ENCODE measurements around the gene WDR44.
"Not testable (repeated sequence)": the region's sequence is repeated elsewhere in the genome, so short reads cannot be mapped to it uniquely, and the experiment has no call there.

Gene WDR44

DNA sequence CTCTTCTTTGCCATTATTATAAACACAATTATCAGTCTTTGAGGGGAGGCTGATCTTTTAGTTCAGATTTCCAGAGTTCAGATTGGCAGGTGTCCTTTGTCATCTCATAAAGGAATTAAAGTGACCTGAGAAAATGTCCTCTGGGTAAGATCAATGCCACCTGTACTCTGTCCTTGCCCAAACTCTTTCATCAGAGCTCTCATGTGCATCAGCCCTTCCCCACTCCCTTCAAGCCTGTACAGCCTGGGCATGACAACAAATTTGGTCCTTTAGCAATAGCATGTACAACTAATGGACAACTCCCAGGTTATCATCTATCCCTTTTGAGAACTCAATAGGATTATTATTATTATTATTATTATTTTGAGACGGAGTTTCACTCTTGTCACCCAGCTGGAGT lies 140.8 kb downstream of the WDR44 start:
- not testable (repeated sequence) for DNase-seq

DNA sequence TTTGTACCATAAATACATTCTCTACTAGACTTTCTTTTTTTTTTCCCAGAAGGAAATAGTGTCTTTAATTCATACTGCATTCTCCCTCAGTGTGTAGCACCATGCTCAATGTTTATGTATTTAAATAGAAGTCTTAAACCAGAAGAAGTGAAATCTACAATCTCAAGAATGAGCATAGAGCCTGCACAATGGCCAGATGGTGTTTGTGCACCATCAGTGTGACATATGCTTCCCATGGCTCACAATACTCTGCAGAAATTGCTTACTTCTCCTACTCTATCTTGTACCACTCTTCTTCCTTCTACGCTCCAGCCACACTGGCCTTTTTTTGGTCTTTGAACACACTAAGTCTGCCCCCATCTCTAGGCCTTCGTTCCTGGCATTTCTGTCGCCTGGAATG lies 147.1 kb downstream of the WDR44 start:
- no peak for DNase-seq

DNA sequence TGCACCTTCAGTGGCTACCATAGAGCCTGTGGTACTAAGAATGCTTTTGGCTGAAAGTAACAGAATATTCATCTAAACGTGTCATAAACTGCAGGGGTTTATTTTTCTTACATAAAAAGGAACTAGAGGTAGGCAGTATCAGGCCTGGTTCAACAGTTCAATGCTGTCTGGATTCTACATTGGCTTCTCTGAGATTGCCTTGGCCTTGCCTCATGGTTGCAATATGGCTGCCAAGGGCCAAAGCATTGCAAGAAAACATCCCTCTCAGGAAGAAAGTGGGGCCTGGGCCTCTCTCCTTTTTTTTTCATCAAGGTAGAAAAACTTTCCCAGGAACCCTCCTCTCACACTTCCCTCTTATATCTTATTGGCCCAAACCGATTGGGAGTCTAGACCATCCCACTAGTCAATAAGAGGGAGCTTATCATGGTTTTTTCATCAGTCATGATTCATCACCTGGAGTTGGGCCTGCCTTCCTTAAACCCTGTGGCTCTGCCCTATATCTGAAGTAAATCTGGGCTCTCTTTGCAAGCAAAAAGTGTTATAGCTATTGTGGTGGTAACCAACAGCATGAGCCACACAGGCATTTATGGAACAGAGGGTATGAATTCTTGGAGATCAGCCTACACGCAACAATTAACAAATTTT lies 147.9 kb downstream of the WDR44 start:
- DNase-seq = no peak

DNA sequence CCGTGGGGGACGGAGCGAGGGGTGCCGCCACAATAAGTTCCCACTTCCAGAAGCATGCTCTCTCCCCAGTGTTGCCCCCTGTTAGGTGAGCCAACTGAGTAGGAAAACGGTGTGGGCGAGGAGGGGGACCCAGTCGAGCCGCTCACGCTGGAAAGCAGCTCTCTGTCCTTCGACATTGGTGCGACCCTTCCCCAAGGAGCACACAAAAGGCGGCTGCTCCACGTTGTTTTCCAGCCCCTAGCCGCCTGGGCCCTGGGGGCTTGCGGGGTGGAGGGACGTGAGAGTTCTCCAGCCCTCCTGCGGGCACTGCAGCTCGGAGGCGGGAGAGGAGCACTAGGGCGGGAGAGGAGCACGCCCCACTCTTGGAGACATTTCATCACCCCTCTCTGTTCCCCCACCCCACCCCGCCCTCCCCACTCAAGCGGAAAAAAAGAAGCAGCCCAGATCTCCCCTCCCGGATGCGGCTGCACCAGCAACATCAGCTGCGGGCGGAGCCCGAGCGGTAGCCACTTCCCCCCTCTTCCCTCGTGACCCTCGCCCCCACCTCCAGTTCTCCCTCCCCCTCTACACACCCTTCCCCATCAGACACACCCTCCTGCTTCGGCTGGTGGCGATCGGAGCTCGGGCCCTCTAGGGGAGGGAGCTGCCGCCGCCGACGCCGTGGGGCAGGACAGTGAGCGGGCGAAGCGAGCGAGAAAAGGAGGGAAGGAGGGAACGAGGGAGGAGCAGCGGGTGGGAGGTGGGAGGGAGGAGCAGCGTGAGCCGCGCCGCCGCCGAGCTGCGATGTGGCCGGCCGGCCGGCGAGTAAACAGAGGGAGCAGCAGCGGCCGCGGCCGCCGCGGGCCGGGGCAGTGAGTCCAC lies 149.4 kb downstream of the WDR44 start, which contains the start of gene DOCK11:
Gene DOCK11 (plus strand): TSS at position 755 of the 861 bp plus-strand sequence. CDS start 157 bp downstream, outside the sequence.
- DNase-seq = peak; percentile 77

DNA sequence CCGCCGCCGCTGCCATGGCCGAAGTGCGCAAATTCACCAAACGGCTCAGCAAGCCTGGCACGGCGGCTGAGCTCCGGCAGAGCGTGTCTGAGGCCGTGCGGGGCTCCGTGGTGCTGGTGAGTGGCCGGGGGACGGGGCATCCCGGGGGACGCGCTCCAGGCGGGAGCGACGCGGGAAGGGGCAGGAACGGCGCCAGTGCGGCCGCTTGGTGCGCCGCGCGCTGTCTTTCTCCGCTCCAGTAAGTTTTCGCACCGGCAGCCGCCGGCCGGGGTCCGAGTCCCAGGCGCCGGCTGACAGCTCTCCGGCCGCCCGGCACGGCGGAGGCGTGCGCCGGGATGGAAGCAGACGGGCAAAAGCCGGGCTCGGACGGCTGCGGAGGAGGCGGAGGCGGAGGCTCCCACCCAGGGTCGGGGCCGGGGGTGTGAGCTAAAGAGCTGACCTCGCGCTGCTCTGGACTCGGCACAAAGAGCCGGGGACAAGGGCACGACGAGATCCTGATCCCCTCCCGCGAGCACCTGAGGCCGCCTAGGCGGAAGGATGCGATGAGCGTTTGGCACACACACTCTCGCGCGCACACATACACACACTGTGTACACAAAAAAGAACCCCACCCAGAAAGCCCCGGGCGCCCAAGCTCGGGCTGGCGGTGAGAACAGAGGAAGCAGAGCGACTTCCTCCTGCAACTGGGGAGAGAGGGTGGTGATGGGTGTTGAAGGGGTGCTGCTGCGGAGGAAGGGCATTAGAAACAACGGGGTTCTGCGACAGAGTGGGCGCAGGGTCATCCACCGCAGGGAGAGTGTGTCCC lies 150.3 kb downstream of the WDR44 start:
- DNase-seq = peak; percentile 70

DNA sequence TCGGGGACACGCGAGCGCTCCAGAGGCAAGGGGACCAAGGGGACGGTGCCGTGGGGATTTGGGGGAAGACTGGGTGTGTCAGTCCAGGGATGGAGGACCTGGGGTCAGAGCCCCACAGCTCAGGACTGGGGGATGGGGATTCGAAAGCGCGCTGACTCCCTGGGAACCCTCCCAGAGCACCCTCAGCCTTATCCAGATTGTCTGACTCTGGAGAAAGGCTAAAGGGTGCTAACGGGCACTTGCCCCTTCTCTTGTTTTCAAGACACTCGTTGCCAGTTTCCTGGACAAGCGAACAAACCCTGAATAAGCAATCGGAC lies 150.8 kb downstream of the WDR44 start:
- no peak for DNase-seq

DNA sequence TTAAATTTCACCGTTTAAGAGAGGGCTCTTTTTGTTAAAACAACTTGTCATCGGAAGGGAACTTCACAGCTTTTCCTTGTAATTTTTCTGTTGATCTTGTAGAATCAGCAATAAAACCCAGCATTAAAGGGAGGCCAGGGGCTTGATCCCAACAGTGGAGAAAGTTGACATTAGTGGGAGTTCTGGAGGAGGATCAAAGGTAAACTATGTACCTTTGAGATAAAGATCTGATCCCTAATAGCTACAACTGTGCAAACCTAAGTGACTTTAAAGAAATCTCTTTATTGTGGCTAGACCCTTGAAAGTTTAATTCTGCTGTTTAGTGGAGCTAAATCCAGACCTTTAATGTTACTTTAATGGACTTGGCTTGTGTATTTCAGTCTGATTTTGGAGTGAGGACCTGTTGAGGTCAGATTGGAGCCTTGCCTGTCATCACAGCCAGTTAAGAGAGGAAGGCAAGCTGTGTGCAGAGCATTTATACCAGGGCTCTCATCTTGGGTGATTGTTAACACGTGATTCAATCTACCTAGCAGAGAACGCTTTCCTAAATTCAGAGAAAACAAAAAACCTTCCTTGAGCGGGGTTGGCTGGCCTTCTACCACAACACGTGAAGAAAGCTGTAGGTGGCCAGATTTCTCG lies 151.4 kb downstream of the WDR44 start:
- no peak for DNase-seq

DNA sequence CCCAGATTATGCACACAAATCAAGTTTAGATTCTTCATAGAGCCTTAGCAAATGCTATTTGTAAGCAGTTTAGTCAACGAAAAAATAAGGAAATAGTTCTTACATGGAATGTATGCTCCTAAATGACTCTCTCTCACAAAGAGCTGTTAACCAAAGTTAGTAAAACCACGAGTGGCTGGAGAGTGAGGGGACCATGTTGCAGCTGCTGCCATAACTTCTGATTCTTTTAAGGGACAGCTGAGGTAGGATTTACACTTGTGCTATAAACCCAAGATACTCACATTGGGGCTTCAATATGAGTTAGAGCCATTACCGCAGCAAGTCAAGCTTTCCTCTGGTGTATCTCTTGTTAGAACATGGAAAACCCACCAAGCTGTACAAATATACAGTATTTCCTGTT lies 152.4 kb downstream of the WDR44 start:
- DNase-seq = no peak

DNA sequence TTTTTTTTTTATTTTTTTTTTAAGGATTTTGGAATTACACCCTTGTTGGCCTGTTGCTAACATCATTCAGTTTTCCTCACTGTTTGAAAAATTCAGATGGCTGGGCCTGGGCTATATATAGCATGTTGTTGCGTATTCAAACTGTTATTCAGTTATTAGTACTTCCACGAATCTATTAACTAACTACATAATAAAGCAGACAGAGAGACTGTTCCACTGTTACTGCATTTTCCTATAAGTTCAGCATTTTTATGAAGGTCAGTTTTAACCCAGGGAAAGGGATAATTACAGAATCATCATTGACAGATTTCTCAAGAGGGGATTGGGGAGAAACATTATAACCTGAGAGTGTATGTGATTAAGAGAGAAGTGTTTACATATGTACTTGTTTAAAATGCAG lies 152.8 kb downstream of the WDR44 start:
- DNase-seq = no peak

DNA sequence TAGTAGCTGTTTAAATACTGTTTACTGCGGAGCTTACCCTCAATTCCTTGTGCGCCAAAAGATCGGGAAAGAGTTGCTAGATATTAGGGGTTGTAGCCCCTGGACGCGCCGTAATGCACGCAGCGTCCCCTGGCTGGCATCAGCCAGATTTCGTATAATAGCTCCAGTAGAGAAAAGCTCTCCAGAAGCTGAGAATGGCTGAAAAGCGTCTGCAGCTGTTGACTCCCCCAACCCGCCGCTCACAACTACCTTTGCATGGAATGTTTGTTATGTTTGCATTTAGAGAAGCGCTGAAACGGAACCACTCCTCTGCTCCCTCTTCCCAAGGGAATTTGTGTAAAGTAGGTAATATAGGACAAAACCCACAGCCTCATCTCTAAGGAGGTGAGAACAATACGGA lies 153.4 kb downstream of the WDR44 start:
- DNase-seq = no peak
